ENCODE measurements around the gene PLXNB2.

The PLXNB2 gene

DNA sequence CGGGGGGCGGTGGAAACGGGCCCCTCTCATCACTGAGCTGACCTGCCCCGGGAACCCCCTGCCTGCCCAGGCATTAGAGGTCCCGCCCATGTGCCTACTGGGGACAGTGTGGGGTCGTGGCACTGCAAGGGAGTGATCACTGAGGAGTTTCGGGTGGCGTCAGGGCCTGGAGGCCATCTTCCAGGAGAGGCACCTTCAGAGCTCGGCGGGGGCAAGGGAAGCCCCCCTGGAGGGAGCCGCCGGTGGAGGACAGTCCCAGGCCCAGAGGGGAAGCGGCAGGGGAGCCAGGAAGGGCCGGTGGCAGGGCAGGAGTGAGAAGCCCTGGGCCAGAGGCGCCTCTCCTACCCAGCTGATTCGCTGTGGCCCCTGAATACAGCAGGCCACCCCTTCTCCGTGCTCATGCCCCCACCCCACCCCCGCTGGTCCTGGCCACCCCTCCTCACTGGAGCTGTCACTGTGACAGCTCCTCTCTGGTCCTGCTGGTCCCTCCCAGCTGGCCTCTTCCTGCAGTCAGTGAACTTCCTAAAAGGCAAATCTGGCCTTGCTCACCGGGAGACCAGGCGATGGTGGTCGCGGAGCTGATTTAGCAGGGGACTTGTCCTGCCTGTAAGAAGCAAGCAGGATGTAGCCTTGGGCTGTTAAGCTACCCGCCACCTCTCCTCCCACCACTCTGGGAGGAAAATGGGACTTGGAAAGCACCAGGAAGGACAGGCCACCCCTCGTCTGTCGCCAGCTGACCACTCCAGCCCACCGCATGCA, 35.2 kb downstream of the PLXNB2 start:
- Histone ChIP-seq H3K4me1 (ENCODE audit: insufficient read depth, low read length) (peaks cover 28% of the 10 kb centered on the region), H3K4me3 (ENCODE audit: low read depth in 1 of 2, low read length in 2 of 2) (no peak overlapping the region), H3K79me2 (ENCODE audit: insufficient read depth, low read length) (no peaks in the 10 kb centered on the region), H3K27ac (ENCODE audit: low read length) (no peak overlapping the region), H4K20me1 (ENCODE audit: insufficient read depth, low read length) (peaks cover 6% of the 10 kb centered on the region; the same call in 1 of the 2 replicates), H3K27me3 (ENCODE audit: insufficient read depth, low read length, poor library complexity) (peaks cover 15% of the 10 kb centered on the region), H3K9me3 (ENCODE audit: insufficient read depth, low read length, severe bottlenecking) (no peaks in the 10 kb centered on the region), H2AFZ (ENCODE audit: low read depth, low read length) (no peak overlapping the region), H3K9ac (ENCODE audit: low read depth, low read length) (no peak overlapping the region), H3K36me3 (ENCODE audit: insufficient read depth, low read length) (no peaks in the 10 kb centered on the region), H3K4me2 (ENCODE audit: insufficient read depth, low read length) (0 out of 2 replicates have a peak overlapping the region, but pooled peaks have one; percentile 71)
- no peak for DNase-seq
- TF ChIP-seq, protein P1, sequence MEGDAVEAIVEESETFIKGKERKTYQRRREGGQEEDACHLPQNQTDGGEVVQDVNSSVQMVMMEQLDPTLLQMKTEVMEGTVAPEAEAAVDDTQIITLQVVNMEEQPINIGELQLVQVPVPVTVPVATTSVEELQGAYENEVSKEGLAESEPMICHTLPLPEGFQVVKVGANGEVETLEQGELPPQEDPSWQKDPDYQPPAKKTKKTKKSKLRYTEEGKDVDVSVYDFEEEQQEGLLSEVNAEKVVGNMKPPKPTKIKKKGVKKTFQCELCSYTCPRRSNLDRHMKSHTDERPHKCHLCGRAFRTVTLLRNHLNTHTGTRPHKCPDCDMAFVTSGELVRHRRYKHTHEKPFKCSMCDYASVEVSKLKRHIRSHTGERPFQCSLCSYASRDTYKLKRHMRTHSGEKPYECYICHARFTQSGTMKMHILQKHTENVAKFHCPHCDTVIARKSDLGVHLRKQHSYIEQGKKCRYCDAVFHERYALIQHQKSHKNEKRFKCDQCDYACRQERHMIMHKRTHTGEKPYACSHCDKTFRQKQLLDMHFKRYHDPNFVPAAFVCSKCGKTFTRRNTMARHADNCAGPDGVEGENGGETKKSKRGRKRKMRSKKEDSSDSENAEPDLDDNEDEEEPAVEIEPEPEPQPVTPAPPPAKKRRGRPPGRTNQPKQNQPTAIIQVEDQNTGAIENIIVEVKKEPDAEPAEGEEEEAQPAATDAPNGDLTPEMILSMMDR (IDR thresholded peaks at IDR 0.05; ENCODE audit: borderline replicate concordance, extremely low read depth, low read length, poor library complexity, severe bottlenecking), result no peak
- TF ChIP-seq EZH2 (IDR thresholded peaks at IDR 0.05; ENCODE audit: borderline replicate concordance, low read depth, low read length, severe bottlenecking), result no peak
- ATAC-seq (ENCODE audit: insufficient read depth, low read depth), result no peak

DNA sequence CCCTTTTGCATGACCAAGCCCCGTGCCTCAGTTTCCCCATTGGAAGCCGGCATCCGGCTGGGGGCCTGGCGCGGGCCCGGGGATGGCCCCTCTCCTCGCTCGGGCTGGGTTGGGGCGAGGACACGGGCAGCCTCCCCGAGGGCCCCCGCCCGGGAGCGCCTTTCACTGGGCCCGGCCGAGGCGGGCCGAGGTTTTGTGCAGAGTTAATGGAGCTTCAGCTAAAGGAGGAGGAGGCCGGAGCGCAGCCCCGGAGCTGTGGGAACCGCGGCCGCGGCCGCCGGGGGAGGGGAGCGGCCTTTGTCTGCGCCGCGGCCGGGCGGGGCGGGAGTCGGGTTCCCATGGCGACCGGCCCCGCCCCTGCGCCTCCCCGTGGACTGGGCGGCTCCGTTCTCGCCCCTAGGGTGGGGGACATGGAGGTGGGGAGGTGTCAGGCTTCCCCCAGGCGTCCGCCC, 35.9 kb downstream of the PLXNB2 start:
- peak; percentile 68 for TF ChIP-seq EZH2 (IDR thresholded peaks at IDR 0.05; ENCODE audit: borderline replicate concordance, low read depth, low read length, severe bottlenecking)
- TF ChIP-seq, protein P1 (IDR thresholded peaks at IDR 0.05; ENCODE audit: borderline replicate concordance, extremely low read depth, low read length, poor library complexity, severe bottlenecking), result peak; percentile 34
- peak; percentile 64 for DNase-seq
- ATAC-seq (ENCODE audit: insufficient read depth, low read depth), result peak; percentile 25; the same call in 1 of the 3 replicates
- no peak overlapping the region for H3K27ac ChIP-seq (ENCODE audit: low read length)
- H2AFZ ChIP-seq (ENCODE audit: low read depth, low read length), result no peak overlapping the region
- peaks cover 28% of the 10 kb centered on the region for H3K4me1 ChIP-seq (ENCODE audit: insufficient read depth, low read length)
- H3K9me3 ChIP-seq (ENCODE audit: insufficient read depth, low read length, severe bottlenecking), result no peaks in the 10 kb centered on the region
- peak overlapping the region; percentile 71 for H3K4me2 ChIP-seq (ENCODE audit: insufficient read depth, low read length)
- H3K9ac ChIP-seq (ENCODE audit: low read depth, low read length), result peak overlapping the region; percentile 59; the same call in 1 of the 2 replicates
- no peaks in the 10 kb centered on the region for H3K79me2 ChIP-seq (ENCODE audit: insufficient read depth, low read length)
- H4K20me1 ChIP-seq (ENCODE audit: insufficient read depth, low read length), result peaks cover 6% of the 10 kb centered on the region
- peaks cover 15% of the 10 kb centered on the region for H3K27me3 ChIP-seq (ENCODE audit: insufficient read depth, low read length, poor library complexity)
- H3K36me3 ChIP-seq (ENCODE audit: insufficient read depth, low read length), result no peaks in the 10 kb centered on the region
- peak overlapping the region in 1 of 2 experiments; percentile 53; a peak in 2 of 4 replicates for H3K4me3 ChIP-seq (ENCODE audit: low read depth in 1 of 2, low read length in 2 of 2)

DNA sequence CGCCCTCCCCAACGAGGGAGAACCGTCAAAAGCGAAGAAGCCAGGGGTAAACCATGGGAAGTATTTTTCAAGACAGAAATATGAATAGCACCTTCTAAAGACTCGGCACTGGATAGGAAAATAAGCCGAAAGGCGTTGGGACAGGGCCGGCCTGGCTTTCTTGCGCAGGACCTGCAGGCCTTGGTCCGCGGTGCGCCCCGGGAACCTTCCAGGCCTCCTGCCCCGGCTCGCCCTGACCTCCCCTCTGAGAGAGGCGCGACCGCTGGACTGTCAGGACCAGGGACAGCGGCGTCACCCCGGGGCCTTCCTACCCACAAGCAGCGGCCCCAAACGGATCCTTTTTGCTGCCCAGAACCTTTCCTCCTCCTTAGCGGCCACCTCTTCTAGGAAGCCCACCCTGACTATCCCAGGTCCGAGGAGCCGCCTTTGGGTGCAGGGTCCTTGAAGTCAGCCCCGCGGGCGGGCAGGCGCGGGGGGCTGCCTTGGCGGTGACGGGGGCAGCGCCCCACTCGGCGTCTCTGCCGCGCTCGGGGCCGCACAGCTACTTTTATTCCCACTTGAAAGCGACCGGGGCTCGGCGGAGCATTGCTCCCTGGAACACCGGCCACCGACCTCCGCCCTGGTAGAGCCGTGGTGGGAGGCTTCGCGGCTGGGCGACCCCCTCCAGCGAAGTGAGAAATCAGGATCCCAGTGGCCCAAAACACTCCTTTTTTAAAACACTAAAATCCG, 36.6 kb downstream of the PLXNB2 start:
- Histone ChIP-seq H2AFZ (ENCODE audit: low read depth, low read length) (peak overlapping the region; percentile 6), H3K9me3 (ENCODE audit: insufficient read depth, low read length, severe bottlenecking) (no peaks in the 10 kb centered on the region), H3K36me3 (ENCODE audit: insufficient read depth, low read length) (no peaks in the 10 kb centered on the region), H3K9ac (ENCODE audit: low read depth, low read length) (peak overlapping the region; percentile 59), H3K4me2 (ENCODE audit: insufficient read depth, low read length) (peak overlapping the region; percentile 71), H3K79me2 (ENCODE audit: insufficient read depth, low read length) (no peaks in the 10 kb centered on the region), H3K4me1 (ENCODE audit: insufficient read depth, low read length) (peaks cover 28% of the 10 kb centered on the region), H4K20me1 (ENCODE audit: insufficient read depth, low read length) (peaks cover 6% of the 10 kb centered on the region), H3K4me3 (ENCODE audit: low read depth in 1 of 2, low read length in 2 of 2) (peak overlapping the region; percentile 28 to 53; a peak in 3 of 4 replicates), H3K27ac (ENCODE audit: low read length) (0 out of 2 replicates have a peak overlapping the region, but pooled peaks have one; percentile 0), H3K27me3 (ENCODE audit: insufficient read depth, low read length, poor library complexity) (peaks cover 15% of the 10 kb centered on the region)
- DNase-seq, result peak; percentile 71
- TF ChIP-seq, protein P1 (IDR thresholded peaks at IDR 0.05; ENCODE audit: borderline replicate concordance, extremely low read depth, low read length, poor library complexity, severe bottlenecking), result no peak
- no peak for TF ChIP-seq EZH2 (IDR thresholded peaks at IDR 0.05; ENCODE audit: borderline replicate concordance, low read depth, low read length, severe bottlenecking)
- ATAC-seq (ENCODE audit: insufficient read depth, low read depth), result peak; percentile 67

Measured in DND-41 (cell line).